ENCODE results near the gene TMSB4X.
"Not testable (repeated sequence)": the region's sequence is repeated elsewhere in the genome, so short reads cannot be mapped to it uniquely, and the experiment has no call there.

The TMSB4X gene

DNA sequence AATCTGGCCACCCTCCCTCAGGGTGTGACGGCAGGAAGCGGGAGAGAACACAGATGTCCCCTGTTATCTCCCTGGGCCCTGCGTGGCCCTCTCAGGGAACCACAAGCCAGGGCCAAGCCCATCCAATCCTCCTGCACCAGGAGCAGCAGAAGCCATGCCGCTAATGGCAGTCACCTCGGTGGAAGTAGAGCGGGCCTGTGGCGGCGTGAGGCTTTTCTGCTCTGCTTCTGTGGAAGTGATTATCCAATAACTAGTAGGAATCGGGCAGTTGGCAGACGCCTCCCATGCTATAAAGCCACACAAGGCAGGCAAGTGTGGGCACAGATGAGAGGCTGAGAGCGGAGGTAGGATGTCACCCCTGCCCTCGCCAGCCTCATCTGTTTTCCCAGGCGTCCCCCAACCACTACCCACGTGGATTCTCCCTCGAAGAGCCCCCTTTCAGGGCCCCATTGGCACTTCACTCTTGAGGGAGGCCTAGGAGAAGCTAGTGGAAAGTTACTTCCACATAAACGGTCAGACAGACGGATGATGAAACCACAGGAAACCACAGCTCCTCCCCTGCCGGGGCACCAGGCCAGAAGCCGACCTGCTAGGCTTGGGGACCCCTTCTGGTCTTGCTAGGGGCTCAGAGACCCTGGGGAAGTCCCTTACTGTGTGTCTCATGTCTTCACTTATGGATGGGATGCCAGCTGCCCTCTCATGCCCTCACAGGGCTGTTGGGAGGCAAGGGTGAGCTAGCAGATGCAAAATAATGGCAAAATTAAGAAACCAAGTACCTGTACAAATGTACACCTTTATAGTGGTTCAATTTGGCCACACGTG lies 18.8 kb upstream of the TMSB4X start:
- peak; percentile 46 for DNase-seq

GRCh38 chrX:12956704-12957534 lies 18.0 kb upstream of the TMSB4X start:
- DNase-seq = peak; percentile 44

- no peak for DNase-seq
These were observed 16.9 kb upstream of the TMSB4X start for GRCh38 chrX:12958059-12958458.

GRCh38 chrX:12958461-12958860 lies 16.4 kb upstream of the TMSB4X start:
- no peak for DNase-seq

GRCh38 chrX:12961196-12961718 lies 13.7 kb upstream of the TMSB4X start:
- no peak for DNase-seq

- DNase-seq = no peak
These were observed 12.8 kb upstream of the TMSB4X start for GRCh38 chrX:12962041-12962504.

DNA sequence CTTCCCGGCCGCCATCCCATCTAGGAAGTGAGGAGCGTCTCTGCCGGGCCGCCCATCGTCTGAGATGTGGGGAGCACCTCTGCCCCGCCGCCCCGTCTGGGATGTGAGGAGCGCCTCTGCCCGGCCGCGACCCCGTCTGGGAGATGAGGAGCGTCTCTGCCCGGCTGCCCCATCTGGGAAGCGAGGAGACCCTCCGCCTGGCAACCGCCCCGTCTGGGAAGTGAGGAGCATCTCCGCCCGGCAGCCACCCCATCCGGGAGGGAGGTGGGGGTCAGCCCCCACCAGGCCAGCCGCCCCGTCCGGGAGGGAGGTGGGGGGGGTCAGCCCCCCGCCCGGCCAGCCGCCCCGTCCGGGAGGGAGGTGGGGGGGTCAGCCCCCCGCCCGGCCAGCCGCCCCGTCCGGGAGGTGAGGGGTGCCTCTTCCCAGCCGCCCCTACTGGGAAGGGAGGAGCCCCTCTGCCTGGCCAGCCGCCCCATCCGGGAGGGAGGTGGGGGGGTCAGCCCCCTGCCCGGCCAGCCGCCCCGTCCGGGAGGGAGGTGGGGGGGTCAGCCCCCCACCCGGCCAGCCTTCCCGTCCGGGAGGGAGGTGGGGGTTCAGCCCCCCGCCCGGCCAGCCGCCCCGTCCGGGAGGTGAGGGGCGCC lies 11.6 kb upstream of the TMSB4X start:
- DNase-seq = not testable (repeated sequence)

GRCh38 chrX:12965131-12965940 lies 9.6 kb upstream of the TMSB4X start:
- DNase-seq = no peak

GRCh38 chrX:12966151-12966550 lies 8.8 kb upstream of the TMSB4X start:
- no peak for DNase-seq

DNA sequence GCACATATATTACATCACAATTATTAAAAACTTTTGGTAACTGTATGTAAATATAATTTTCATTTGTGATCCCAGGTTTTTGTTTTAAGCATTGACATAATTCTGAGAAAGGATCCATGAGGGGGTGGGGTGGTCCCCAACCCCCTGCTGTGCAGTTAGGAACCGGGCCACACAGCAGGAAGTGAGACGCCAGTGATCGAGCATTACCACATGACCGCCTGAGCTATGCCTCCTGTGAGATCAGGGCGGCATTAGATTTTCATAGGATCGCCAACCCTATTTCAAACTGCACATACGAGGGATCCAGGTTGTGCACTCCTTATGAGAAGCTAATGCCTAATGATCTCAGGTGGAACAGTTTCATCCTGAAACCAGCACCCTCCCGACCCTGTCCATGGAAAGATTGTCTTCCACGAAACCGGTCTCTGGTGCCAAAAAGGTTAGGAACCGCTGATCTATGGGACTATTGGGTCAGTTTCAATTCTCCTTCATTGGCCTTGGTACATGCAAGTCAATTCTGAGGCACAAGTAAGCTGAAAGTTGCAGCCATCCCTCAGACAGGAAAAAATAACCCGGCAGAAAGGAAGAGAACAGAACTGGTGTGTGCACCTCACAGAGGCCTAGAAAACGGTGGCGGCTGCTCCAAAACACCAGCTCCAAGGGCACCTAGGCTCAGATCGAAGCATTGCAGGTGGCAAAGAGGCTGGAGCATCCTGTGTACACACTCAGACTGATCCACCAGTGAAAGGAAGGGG lies 7.0 kb upstream of the TMSB4X start:
- DNase-seq = no peak

- DNase-seq = peak; percentile 35
These were observed 4.2 kb upstream of the TMSB4X start for GRCh38 chrX:12970691-12971202.

- no peak for DNase-seq
These were observed 3.5 kb upstream of the TMSB4X start for GRCh38 chrX:12971282-12972003.

DNA sequence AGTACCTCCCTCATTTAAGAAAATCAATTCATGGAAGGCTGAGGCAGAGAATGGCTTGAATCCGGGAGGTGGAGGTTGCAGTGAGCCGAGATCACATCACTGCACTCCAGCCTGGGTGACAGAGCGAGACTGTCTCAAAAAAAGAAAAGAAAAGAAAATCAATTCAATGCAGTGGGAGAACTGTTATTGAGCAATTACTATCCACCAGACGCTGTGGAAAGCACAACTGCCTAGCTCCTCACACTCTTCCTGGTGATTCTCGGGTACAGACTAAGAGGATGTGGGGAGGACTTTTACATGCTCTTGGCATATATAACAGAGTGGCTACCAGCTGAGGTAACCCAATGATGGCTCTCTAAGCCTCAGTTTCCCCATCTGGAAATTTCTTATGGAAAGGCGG lies 2.7 kb upstream of the TMSB4X start:
- no peak for DNase-seq

DNA sequence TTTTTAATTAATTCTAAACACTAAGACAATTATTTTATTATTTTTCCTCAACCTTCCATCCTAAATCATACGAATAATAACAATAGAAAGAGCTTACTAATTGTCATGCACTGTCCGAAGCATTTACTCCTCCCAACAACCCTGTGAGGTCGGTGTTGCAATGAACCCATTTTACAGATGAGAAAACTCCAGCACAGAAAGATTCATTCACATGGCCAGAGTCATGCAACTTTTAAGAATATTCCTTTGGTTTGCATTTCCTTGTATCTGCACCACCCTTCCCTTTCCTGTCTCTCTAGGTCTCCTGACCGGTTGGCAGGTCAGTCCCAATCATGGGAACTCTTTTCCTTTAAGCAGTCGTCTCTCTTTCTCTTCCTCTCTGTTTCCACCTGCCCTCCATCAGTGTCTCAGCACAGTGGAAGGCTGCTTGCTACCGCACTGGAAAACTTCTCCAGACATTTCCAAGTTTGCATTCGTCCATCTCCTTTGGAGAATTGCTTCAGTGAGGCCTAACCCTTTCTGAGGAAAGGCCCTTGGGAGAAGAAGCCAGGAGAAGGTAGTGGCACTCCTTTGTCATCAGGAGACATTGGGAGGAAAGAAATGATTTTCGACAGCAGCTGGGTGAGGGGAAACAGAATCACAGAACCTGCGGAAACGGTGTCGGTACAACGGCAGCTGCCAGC lies 1.9 kb upstream of the TMSB4X start:
- no peak for DNase-seq

DNA sequence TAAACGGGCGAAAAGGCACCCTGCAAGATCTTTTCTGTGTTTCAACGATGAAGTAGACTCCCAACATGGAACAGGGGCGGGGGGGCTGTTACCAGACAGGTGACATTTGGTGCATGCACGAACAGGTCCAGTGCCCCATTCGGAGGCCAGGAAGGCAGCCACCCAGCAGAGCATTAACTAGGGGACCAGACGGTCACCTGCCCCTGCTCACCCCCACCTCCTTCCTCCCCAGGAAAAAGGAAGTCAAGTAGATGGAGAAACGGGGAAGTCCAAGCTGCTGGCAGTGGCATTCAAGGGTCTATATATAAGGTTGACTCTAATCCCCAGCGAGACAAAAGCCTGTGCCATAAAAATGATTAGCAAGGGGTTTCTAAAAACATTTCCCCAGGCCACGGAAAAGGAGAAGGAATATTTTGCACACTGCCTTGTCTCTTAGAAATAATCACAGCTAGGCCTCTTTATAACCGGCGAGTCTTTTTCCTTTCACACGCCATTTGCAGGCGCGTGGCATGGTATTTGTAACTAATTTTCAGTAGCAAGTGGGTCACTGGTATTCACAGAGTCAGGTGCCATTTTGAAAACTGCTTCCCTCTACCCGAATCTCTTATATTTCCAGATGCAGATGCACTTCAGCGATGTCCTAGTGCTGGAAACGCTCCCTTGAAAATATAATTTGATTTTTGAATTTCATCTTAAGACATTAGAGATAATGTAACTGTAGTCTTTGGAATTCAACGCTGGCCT lies 1.2 kb upstream of the TMSB4X start:
- peak; percentile 57 for DNase-seq

DNA sequence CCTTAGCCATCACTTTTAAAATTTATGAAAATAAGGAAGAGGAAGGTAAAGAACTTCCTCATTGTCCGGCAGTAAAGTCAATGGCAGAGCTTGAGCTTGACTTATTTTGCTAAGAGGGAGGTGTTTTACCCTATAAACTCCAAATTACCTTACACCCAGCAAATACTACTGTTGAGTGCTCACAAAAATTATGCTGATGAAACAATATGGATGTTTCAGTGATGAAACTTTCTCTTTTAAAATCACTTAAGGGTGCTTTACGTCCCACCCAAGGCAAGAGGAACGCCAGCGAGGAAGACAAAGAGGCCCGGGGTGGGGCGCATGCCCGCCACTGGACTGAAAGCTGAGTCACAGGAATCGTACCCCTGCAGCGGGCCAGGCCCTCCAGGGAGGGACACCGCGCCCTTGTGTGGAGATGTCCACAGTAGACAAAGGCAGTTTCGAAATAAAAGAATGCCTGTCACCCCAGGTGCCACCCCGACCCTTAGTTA lies 560 bp upstream of the TMSB4X start:
- peak; percentile 63 for DNase-seq

- DNase-seq = no peak
These were observed 708 bp downstream of the TMSB4X start for GRCh38 chrX:12975670-12975965.

GRCh38 chrX:12975991-12976558 lies 1.2 kb downstream of the TMSB4X start:
- DNase-seq = peak; percentile 48
